Measurements from ENCODE around the gene AR.

DNA sequence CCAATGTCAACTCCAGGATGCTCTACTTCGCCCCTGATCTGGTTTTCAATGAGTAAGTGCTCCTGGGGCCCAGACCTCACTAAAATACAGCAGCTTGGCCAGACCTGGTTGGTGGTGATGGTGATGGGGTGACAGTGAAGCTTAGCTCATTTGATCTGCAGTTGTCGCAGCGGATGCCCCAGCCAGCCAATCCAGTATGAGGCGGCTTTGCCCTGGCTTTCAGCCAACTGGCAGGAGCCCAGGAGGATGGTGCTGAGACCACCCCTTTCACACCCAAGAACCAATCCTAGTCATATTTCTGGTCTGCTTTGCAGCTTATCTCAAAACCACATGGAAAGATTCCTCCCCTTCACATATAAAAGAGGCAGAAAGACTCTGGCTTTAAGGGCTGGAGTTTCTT lies 173.8 kb downstream of the AR start:
- TF ChIP-seq, protein P1, sequence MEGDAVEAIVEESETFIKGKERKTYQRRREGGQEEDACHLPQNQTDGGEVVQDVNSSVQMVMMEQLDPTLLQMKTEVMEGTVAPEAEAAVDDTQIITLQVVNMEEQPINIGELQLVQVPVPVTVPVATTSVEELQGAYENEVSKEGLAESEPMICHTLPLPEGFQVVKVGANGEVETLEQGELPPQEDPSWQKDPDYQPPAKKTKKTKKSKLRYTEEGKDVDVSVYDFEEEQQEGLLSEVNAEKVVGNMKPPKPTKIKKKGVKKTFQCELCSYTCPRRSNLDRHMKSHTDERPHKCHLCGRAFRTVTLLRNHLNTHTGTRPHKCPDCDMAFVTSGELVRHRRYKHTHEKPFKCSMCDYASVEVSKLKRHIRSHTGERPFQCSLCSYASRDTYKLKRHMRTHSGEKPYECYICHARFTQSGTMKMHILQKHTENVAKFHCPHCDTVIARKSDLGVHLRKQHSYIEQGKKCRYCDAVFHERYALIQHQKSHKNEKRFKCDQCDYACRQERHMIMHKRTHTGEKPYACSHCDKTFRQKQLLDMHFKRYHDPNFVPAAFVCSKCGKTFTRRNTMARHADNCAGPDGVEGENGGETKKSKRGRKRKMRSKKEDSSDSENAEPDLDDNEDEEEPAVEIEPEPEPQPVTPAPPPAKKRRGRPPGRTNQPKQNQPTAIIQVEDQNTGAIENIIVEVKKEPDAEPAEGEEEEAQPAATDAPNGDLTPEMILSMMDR (IDR thresholded peaks at IDR 0.05), result no peak
- no peak for TF ChIP-seq EZH2 (IDR thresholded peaks at IDR 0.05)

Data from neural progenitor cell (in vitro differentiated cells).